CD8-positive, alpha-beta memory T cell (primary cell): ENCODE measurements around the gene MYRF. TPM values are rescaled to one million over a fixed set of nuclear protein-coding genes. Genes with fewer than 3 reads are reported as not detected.

Experiments
- CTCF ChIA-PET: fragments of 350-600 bp; sonication (Branson Sonifier 250); formaldehyde crosslinking; loops from one replicate; lab custom pipeline; 2021; ENCODE audit warnings: antibody characterized with exemption; lab: Charles Lee
- POLR2A ChIA-PET: fragments of 350-600 bp; sonication (Branson Sonifier 250); formaldehyde crosslinking; loops from one replicate; lab custom pipeline; 2021; ENCODE audit warnings: antibody characterized with exemption; lab: Charles Lee
- DNase-seq, 5 donors: peaks; one replicate each; pipeline versions ENCODE4 v3.0.0 to v3.0.0-alpha.2; 2020 to 2022; ENCODE audit warnings: mixed read lengths in 1 of 5
- H3K27ac ChIP-seq: one replicate; pipeline ENCODE4 v1.7.0; 2013; ENCODE audit warnings: low read depth, mild to moderate bottlenecking, low read length, moderate library complexity
- H3K27me3 ChIP-seq: 2 replicates; pipeline ENCODE4 v1.7.0; 2013; ENCODE audit warnings: low read length, mild to moderate bottlenecking; ENCODE audit not compliant: insufficient read depth, poor library complexity, severe bottlenecking
- H3K36me3 ChIP-seq: 2 replicates; pipeline ENCODE4 v1.7.0; 2013; ENCODE audit warnings: mild to moderate bottlenecking, low read length, moderate library complexity; ENCODE audit not compliant: insufficient read depth
- H3K4me1 ChIP-seq: 2 replicates; pipeline ENCODE4 v1.7.0; 2013; ENCODE audit warnings: mild to moderate bottlenecking, low read length, moderate library complexity; ENCODE audit not compliant: insufficient read depth
- H3K4me3 ChIP-seq: 2 replicates; pipeline ENCODE4 v1.7.0; 2013; ENCODE audit warnings: mild to moderate bottlenecking, low read length
- H3K9me3 ChIP-seq: 2 replicates; pipeline ENCODE4 v1.7.0; 2013; ENCODE audit warnings: mild to moderate bottlenecking, low read length
- H3K27ac Mint-ChIP-seq, 8 donors: one replicate each; pipeline ENCODE4 v1.8.0; 2020 to 2021; ENCODE audit warnings: mixed read lengths in 8 of 8, mild to moderate bottlenecking in 6 of 8, inconsistent platforms in 3 of 8, moderate library complexity in 3 of 8
- H3K27me3 Mint-ChIP-seq, 2 donors: one replicate each; pipeline ENCODE4 v1.8.0; 2020 to 2021; ENCODE audit warnings: mixed read lengths in 2 of 2, mild to moderate bottlenecking in 1 of 2, moderate library complexity in 1 of 2
- H3K36me3 Mint-ChIP-seq, 3 donors: one replicate each; pipeline ENCODE4 v1.8.0; 2020 to 2021; ENCODE audit warnings: mixed read lengths in 3 of 3, inconsistent platforms in 1 of 3, mild to moderate bottlenecking in 1 of 3
- H3K4me1 Mint-ChIP-seq, 3 donors: one replicate each; pipeline ENCODE4 v1.8.0; 2020 to 2021; ENCODE audit warnings: mixed read lengths in 3 of 3, inconsistent platforms in 1 of 3, mild to moderate bottlenecking in 1 of 3
- H3K4me3 Mint-ChIP-seq, 7 donors: one replicate each; pipeline ENCODE4 v1.8.0; 2020 to 2021; ENCODE audit warnings: mixed read lengths in 7 of 7, mild to moderate bottlenecking in 6 of 7, moderate library complexity in 4 of 7, inconsistent platforms in 2 of 7
- H3K9me3 Mint-ChIP-seq, 5 donors: one replicate each; pipeline ENCODE4 v1.8.0; 2020 to 2022; ENCODE audit warnings: mixed read lengths in 5 of 5, mild to moderate bottlenecking in 3 of 5, moderate library complexity in 2 of 5, inconsistent platforms in 1 of 5
- polyA plus RNA-seq: library from polyadenylated mRNA; unstranded; fragments of 300-500 nt; fragmentation: Illumina TruSeq; gene quantifications from one replicate; pipeline ENCODE4 v1.2.3, GENCODE V29; 2021
- total RNA-seq, 2 experiments: library from RNA; stranded (reverse); gene quantifications; one replicate each; pipeline ENCODE4 v1.2.3, GENCODE V29; 2021

The MYRF gene
- total and polyA plus RNA-seq, 3 experiments from 2014 or later = 0.63 to 0.93 (median 0.70) TPM

DNA sequence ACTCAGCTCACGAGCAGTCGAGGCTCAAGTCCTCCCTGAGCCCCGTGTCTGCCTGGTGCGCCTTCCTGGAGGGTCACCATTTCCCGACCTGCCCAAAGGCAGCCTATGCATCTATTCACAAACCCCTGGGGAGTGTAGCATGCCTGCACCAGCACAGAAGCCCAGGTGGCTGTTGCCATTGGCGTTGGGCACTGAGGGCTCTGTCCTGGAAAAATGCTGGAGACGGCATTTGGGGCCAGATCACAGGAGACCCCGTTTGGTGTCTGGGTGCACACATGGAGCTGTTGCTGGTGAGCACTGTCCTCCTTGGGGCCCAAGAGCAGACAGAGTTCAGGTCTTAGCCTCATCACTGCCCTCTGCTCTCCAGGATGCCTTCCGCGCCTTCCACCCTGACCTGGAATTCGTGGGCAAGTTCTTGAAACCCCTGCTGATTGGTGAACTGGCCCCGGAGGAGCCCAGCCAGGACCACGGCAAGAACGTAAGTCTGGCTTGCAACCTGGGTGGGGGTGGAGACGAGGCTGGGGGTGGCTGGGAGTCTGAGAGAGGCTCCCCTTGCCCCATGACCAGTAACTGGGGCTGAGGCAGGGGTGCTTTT, 85.1 kb downstream of the MYRF start:
- DNase-seq = no peak
- H3K36me3 Mint-ChIP-seq = peaks cover 0 to 5% (median 0%) of the 10 kb centered on the region in 3 donors
- H3K27me3 Mint-ChIP-seq = peaks cover 1 to 3% of the 10 kb centered on the region in 2 donors
- Histone ChIP-seq H3K4me3 (no peak overlapping the region), H3K27ac (no peak overlapping the region), H3K27me3 (no peaks in the 10 kb centered on the region), H3K36me3 (no peaks in the 10 kb centered on the region), H3K4me1 (peaks cover 23% of the 10 kb centered on the region), H3K9me3 (no peaks in the 10 kb centered on the region)
- POLR2A ChIA-PET = no interaction called here
- peak overlapping the region in 1 of 7 donors; percentile 13 for H3K4me3 Mint-ChIP-seq
- CTCF ChIA-PET = interaction anchor here (0.8 kb wide), 1 partner anchor 61 kb away, joined by 3 read pairs; no protein-coding TSS in a partner anchor
- no peaks in the 10 kb centered on the region for H3K9me3 Mint-ChIP-seq
- peaks cover 18 to 31% (median 26%) of the 10 kb centered on the region in 3 donors for H3K4me1 Mint-ChIP-seq
- no peak overlapping the region for H3K27ac Mint-ChIP-seq

Other genes starting within 250 kb of the MYRF start
- not detected for gene LRRC10B, start 243.9 kb upstream of the MYRF start, total RNA-seq
- not detected for gene LRRC10B, start 243.9 kb upstream of the MYRF start, polyA plus RNA-seq
- not detected for gene SYT7, start 171.6 kb upstream of the MYRF start, total RNA-seq
- gene SYT7, start 171.6 kb upstream of the MYRF start, polyA plus RNA-seq = not detected
- gene DAGLA, start 72.2 kb upstream of the MYRF start, total RNA-seq = under 1 TPM; 0.11 to 0.20 TPM
- not detected for gene DAGLA, start 72.2 kb upstream of the MYRF start, polyA plus RNA-seq
- gene TMEM258, start 40.0 kb downstream of the MYRF start, total RNA-seq = 100 to 1,000 TPM; 148 to 152 TPM
- 258 TPM for gene TMEM258, start 40.0 kb downstream of the MYRF start, polyA plus RNA-seq
- 100 to 1,000 TPM; 112 to 121 TPM for gene FEN1, start 40.3 kb downstream of the MYRF start, total RNA-seq
- gene FEN1, start 40.3 kb downstream of the MYRF start, polyA plus RNA-seq = 15.4 TPM
- 1 to 10 TPM; 6.3 TPM for gene FADS1, start 64.4 kb downstream of the MYRF start, total RNA-seq
- gene FADS1, start 64.4 kb downstream of the MYRF start, polyA plus RNA-seq = 1.4 TPM
- gene FADS2, start 75.7 kb downstream of the MYRF start, total RNA-seq = 1 to 10 TPM; 7.2 to 10.0 TPM
- gene FADS2, start 75.7 kb downstream of the MYRF start, polyA plus RNA-seq = 0.98 TPM
- 1 to 10 TPM; 5.8 to 7.7 TPM for gene FADS3, start 138.9 kb downstream of the MYRF start, total RNA-seq
- gene FADS3, start 138.9 kb downstream of the MYRF start, polyA plus RNA-seq = 2.6 TPM
- gene RAB3IL1, start 164.9 kb downstream of the MYRF start, total RNA-seq = under 1 TPM; 0.28 to 0.53 TPM
- gene RAB3IL1, start 164.9 kb downstream of the MYRF start, polyA plus RNA-seq = not detected
- gene BEST1, start 197.7 kb downstream of the MYRF start, total RNA-seq = under 1 TPM in 1 of 2 experiments, not detected in 1; 0.09 TPM
- 1.5 TPM for gene BEST1, start 197.7 kb downstream of the MYRF start, polyA plus RNA-seq
- 100 to 1,000 TPM; 490 to 506 TPM for gene FTH1, start 215.0 kb downstream of the MYRF start, total RNA-seq
- gene FTH1, start 215.0 kb downstream of the MYRF start, polyA plus RNA-seq = 2,741 TPM